K562 (cell line): ENCODE measurements around the gene LTA. TPM values are rescaled to one million over a fixed set of nuclear protein-coding genes. Genes with fewer than 3 reads are reported as not detected.

Source experiments
- ARID4B ChIP-seq: sonication (generic); formaldehyde crosslinking; IDR thresholded peaks from 2 replicates; pipeline ENCODE4 v1.8.0; 2022; ENCODE audit warnings: mild to moderate bottlenecking, missing genetic modification reagents
- ASH1L ChIP-seq: fragments of 450-650 bp; IDR thresholded peaks from 2 replicates; pipeline ENCODE4 v1.6.1; 2018; ENCODE audit warnings: borderline replicate concordance, mild to moderate bottlenecking, low read depth; ENCODE audit not compliant: partially characterized antibody
- CBX5 ChIP-seq: IDR thresholded peaks from 2 replicates; pipeline ENCODE4 v1.6.1; 2014; ENCODE audit warnings: low read depth, borderline replicate concordance
- ETV6 ChIP-seq, 3 experiments: fragments of 150-350 bp in 1 of 3; sonication (generic) in 1 of 3; formaldehyde crosslinking in 1 of 3; IDR thresholded peaks; 2 replicates each; pipeline versions ENCODE4 v1.6.1 to v1.8.0; 2014 to 2022; ENCODE audit warnings: borderline replicate concordance in 2 of 3, low read depth in 2 of 3, antibody characterized with exemption in 1 of 3, low read length in 1 of 3, mild to moderate bottlenecking in 1 of 3, missing genetic modification reagents in 1 of 3
- FOXM1 ChIP-seq, 2 experiments: fragments of 450-650 bp in 1 of 2; sonication (generic) in 1 of 2; formaldehyde crosslinking in 1 of 2; IDR thresholded peaks; 2 replicates each; pipeline versions ENCODE4 v1.6.1 to v1.9.0; 2017 to 2022; ENCODE audit warnings: low read depth in 2 of 2, mild to moderate bottlenecking in 2 of 2, missing genetic modification reagents in 1 of 2, moderate library complexity in 1 of 2
- ILK ChIP-seq: fragments of 450-650 bp; IDR thresholded peaks from 2 replicates; pipeline ENCODE4 v1.6.1; 2016; ENCODE audit warnings: missing genetic modification characterization, low read depth, mild to moderate bottlenecking, missing compliant biosample characterization, moderate library complexity, borderline replicate concordance
- IRF9 ChIP-seq: fragments of 450-650 bp; IDR thresholded peaks from 2 replicates; pipeline ENCODE4 v1.6.1; 2016; ENCODE audit warnings: missing biosample characterization, missing genetic modification characterization
- MEIS2 ChIP-seq: fragments of 450-650 bp; IDR thresholded peaks from 2 replicates; pipeline ENCODE4 v1.6.1; 2014; ENCODE audit warnings: mild to moderate bottlenecking; ENCODE audit not compliant: partially characterized antibody
- PHF20 ChIP-seq: fragments of 450-650 bp; IDR thresholded peaks from 2 replicates; pipeline ENCODE4 v1.6.1; 2018; ENCODE audit not compliant: partially characterized antibody
- PHF8 ChIP-seq: fragments of 200-600 bp; sonication (generic); IDR thresholded peaks from 2 replicates; pipeline ENCODE4 v1.6.1; 2012; ENCODE audit warnings: mixed run types, mild to moderate bottlenecking, inconsistent platforms, low read length, moderate library complexity, borderline replicate concordance
- PREB ChIP-seq: sonication (generic); formaldehyde crosslinking; IDR thresholded peaks from 2 replicates; pipeline ENCODE4 v1.8.1; 2023; ENCODE audit warnings: mild to moderate bottlenecking, missing genetic modification reagents
- SIX5 ChIP-seq, 2 experiments: IDR thresholded peaks; 2 replicates each; pipeline ENCODE4 v1.6.1; 2011; ENCODE audit warnings: low read length in 2 of 2, borderline replicate concordance in 1 of 2, low read depth in 1 of 2, mild to moderate bottlenecking in 1 of 2, moderate library complexity in 1 of 2; ENCODE audit not compliant: insufficient read depth in 1 of 2
- ZC3H11A ChIP-seq: IDR thresholded peaks from 2 replicates; pipeline ENCODE4 v1.6.1; 2012; ENCODE audit warnings: low read depth, low read length, improper control_type of control experiment
- ZNF280B ChIP-seq: fragments of 250-450 bp; sonication (Bioruptor Pico); IDR thresholded peaks from 2 replicates; pipeline ENCODE4 v1.5.1; 2021; ENCODE audit warnings: mild to moderate bottlenecking
- ZNF316 ChIP-seq: fragments of 450-650 bp; IDR thresholded peaks from 2 replicates; pipeline ENCODE4 v1.6.1; 2016
- ZNF699 ChIP-seq: fragments of 250-450 bp; sonication (Bioruptor Pico); IDR thresholded peaks from 2 replicates; pipeline ENCODE4 v1.8.0; 2021; ENCODE audit warnings: mild to moderate bottlenecking, moderate library complexity; ENCODE audit not compliant: insufficient replicate concordance
- polyA plus RNA-seq, 8 experiments: library from polyadenylated mRNA; depleted of rRNA in 4 of 8; stranded (reverse) in 5 of 8; unstranded in 3 of 8; fragments of >200 nt; fragmentation: Nextera tagmentation in 2 of 8; fragmentation: Illumina TruSeq in 1 of 8; extraction: Ambion mirVana in 2 of 8; extraction: Trizol in 1 of 8; gene quantifications; 2 replicates each; pipeline versions ENCODE4 v1.2.1 to v1.2.3, GENCODE V29; 2011 to 2014; ENCODE audit warnings: inconsistent platforms in 1 of 8, missing spikeins in 1 of 8
- total RNA-seq, 7 experiments: library from RNA; depleted of rRNA in 6 of 7; stranded (reverse); fragments of >200 nt in 6 of 7; fragmentation: Illumina TruSeq in 2 of 7; extraction: Trizol in 2 of 7; gene quantifications; 2 replicates each; pipeline versions ENCODE4 v1.2.1 to v1.2.3, GENCODE V29; 2011 to 2021; ENCODE audit warnings: low replicate concordance in 1 of 7

Gene LTA
- total and polyA plus RNA-seq, 9 of the 15 experiments (the other 6 are each of a cell fraction or from before 2014, with no cell fraction given) = 0.80 TPM; not detected in 8

- TF ChIP-seq PREB = no peak
- TF ChIP-seq ETV6 (IDR thresholded peaks at IDR 0.05; ENCODE audit: borderline replicate concordance in 1 of 2, low read depth in 2 of 2, low read length in 1 of 2) = peak in 1 of 2 experiments; percentile 10; a peak in 1 of 4 replicates
- TF ChIP-seq ETV6 (CRISPR knock-in tag; IDR thresholded peaks at IDR 0.05; ENCODE audit: borderline replicate concordance) = 0 out of 2 replicates have a peak, but pooled peaks have one; percentile 19
- peak; percentile 62 for TF ChIP-seq ASH1L
- TF ChIP-seq FOXM1 (IDR thresholded peaks at IDR 0.05; ENCODE audit: low read depth) = no peak
- TF ChIP-seq FOXM1 (CRISPR knock-in tag; IDR thresholded peaks at IDR 0.05; ENCODE audit: low read depth) = no peak
- no peak for TF ChIP-seq MEIS2
- no peak for TF ChIP-seq PHF20
- TF ChIP-seq ZNF699 (CRISPR knock-in tag) = no peak
- TF ChIP-seq PHF8 = no peak
- no peak for TF ChIP-seq SIX5 (IDR thresholded peaks at IDR 0.05; ENCODE audit: borderline replicate concordance in 1 of 2, insufficient read depth in 1 of 2, low read depth in 1 of 2, low read length in 2 of 2)
- no peak for TF ChIP-seq CBX5
- no peak for TF ChIP-seq ILK (tag)
- 0 out of 2 replicates have a peak, but pooled peaks have one; percentile 5 for TF ChIP-seq ARID4B (CRISPR knock-in tag)
- TF ChIP-seq ZNF280B (CRISPR knock-in tag) = no peak
- no peak for TF ChIP-seq IRF9 (tag)
- no peak for TF ChIP-seq ZNF316
- TF ChIP-seq ZC3H11A = 0 out of 2 replicates have a peak, but pooled peaks have one; percentile 28
These were observed 49.3 kb downstream of the LTA start (continued) for GRCh38 chr6:31621320-31621939.
